ENCODE measurements around the gene SDF2. TPM values are rescaled to one million over a fixed set of nuclear protein-coding genes. Genes with fewer than 3 reads are reported as not detected.

SDF2 gene
- total and polyA plus RNA-seq, 2 of the 4 experiments (the other 2 are of a cell fraction) = 76.0 to 81.7 TPM

DNA sequence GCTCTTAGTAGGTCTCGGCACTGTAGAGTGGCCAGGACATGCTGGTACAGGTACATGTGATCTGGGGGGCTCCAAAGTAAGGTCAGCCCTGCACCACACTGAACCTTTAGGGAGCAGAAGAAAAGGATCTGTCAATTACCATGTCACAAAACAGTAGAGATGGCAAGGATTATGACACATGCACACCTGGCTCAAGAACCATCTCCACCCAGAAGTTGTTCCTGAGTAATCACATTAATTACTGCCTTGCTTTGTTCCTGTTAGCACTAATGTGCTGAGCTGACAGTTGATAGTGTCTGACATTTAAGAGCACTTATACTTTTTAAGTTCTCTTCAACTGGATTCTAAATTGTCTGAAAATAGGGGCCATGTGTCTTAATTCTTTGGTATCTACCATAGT, 26.2 kb downstream of the SDF2 start:
- Histone ChIP-seq H3K18ac (ENCODE audit: low read depth, low read length) (no peak overlapping the region), H3K9ac (ENCODE audit: low read depth, low read length) (no peak overlapping the region), H3K9me3 (ENCODE audit: control insufficient read depth, insufficient read depth, low read length) (no peaks in the 10 kb centered on the region), H2AFZ (replicated peaks; ENCODE audit: low read length, poor library complexity) (no peak overlapping the region), H3K79me1 (ENCODE audit: low read depth in 1 of 2, low read length in 2 of 2) (peaks cover 34 to 35% of the 10 kb centered on the region in 2 experiments), H3K4me2 (ENCODE audit: low read depth, low read length) (no peak overlapping the region), H2BK15ac (ENCODE audit: low read depth, low read length) (no peak overlapping the region), H3K23ac (ENCODE audit: low read depth, low read length) (no peak overlapping the region), H3K27me3 (ENCODE audit: control insufficient read depth, insufficient read depth, low read length) (no peaks in the 10 kb centered on the region), H2BK20ac (ENCODE audit: low read depth, low read length) (no peak overlapping the region), H3K4me3 (ENCODE audit: insufficient read depth, low read depth, low read length) (no peak overlapping the region), H4K5ac (ENCODE audit: low read depth, low read length) (no peak overlapping the region), H3K56ac (ENCODE audit: extremely low read depth, insufficient read depth, low read length) (no peak overlapping the region), H2AK5ac (ENCODE audit: low read depth, low read length) (no peak overlapping the region), H4K20me1 (ENCODE audit: insufficient read depth, low read length) (peaks cover 18% of the 10 kb centered on the region), H4K8ac (ENCODE audit: low read depth in 2 of 2, low read length in 2 of 2) (no peak overlapping the region), H3K27ac (ENCODE audit: insufficient read depth, low read length) (no peak overlapping the region), H2BK120ac (ENCODE audit: low read depth, low read length) (no peak overlapping the region), H3K4ac (ENCODE audit: low read depth, low read length) (no peak overlapping the region), H4K91ac (ENCODE audit: insufficient read depth, low read depth, low read length) (no peak overlapping the region), H2BK5ac (ENCODE audit: low read depth, low read length, poor library complexity, severe bottlenecking) (no peak overlapping the region), H3K14ac (replicated peaks; ENCODE audit: low read depth, low read length) (no peak overlapping the region), H2AK9ac (replicated peaks; ENCODE audit: low read depth, low read length, poor library complexity) (no peak overlapping the region), H3K4me1 (ENCODE audit: control insufficient read depth, insufficient read depth, low read length) (no peaks in the 10 kb centered on the region), H3K36me3 (ENCODE audit: control insufficient read depth, insufficient read depth, low read length) (peaks cover 75% of the 10 kb centered on the region), H3K9me1 (ENCODE audit: insufficient read depth, low read length) (0 out of 2 replicates have a peak, but pooled peaks cover 5% of the 10 kb centered on the region)
- no peak for TF ChIP-seq NFE2L2 (IDR thresholded peaks at IDR 0.05; ENCODE audit: low read depth, low read length)
- TF ChIP-seq BHLHE40 (IDR thresholded peaks at IDR 0.05; ENCODE audit: low read depth, low read length) = no peak
- TF ChIP-seq CHD1 (IDR thresholded peaks at IDR 0.05; ENCODE audit: low read depth, low read length) = no peak
- no peak for TF ChIP-seq POLR2A (IDR thresholded peaks at IDR 0.05; ENCODE audit: low read depth, low read length)
- no peak for TF ChIP-seq USF2 (IDR thresholded peaks at IDR 0.05; ENCODE audit: low read depth, low read length)
- no peak for TF ChIP-seq CTCF (conservative IDR thresholded peaks at IDR 0.05; ENCODE audit: low read depth, low read length)
- no peak for TF ChIP-seq FOS (IDR thresholded peaks at IDR 0.05; ENCODE audit: low read depth, low read length)
- TF ChIP-seq RAD21 (IDR thresholded peaks at IDR 0.05; ENCODE audit: low read length) = no peak
- no peak for TF ChIP-seq CEBPB (IDR thresholded peaks at IDR 0.05; ENCODE audit: low read depth, low read length)
- TF ChIP-seq, protein P1, sequence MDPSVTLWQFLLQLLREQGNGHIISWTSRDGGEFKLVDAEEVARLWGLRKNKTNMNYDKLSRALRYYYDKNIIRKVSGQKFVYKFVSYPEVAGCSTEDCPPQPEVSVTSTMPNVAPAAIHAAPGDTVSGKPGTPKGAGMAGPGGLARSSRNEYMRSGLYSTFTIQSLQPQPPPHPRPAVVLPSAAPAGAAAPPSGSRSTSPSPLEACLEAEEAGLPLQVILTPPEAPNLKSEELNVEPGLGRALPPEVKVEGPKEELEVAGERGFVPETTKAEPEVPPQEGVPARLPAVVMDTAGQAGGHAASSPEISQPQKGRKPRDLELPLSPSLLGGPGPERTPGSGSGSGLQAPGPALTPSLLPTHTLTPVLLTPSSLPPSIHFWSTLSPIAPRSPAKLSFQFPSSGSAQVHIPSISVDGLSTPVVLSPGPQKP (IDR thresholded peaks at IDR 0.05; ENCODE audit: borderline replicate concordance, low read depth, low read length) = no peak
- no peak for TF ChIP-seq RCOR1 (IDR thresholded peaks at IDR 0.05; ENCODE audit: insufficient replicate concordance, low read length)
- no peak for TF ChIP-seq MAZ (IDR thresholded peaks at IDR 0.05; ENCODE audit: borderline replicate concordance, low read depth, low read length)
- TF ChIP-seq SMC3 (IDR thresholded peaks at IDR 0.05; ENCODE audit: low read depth, low read length) = no peak
- no peak for TF ChIP-seq MXI1 (IDR thresholded peaks at IDR 0.05; ENCODE audit: borderline replicate concordance, low read depth, low read length)
- TF ChIP-seq MAFK (IDR thresholded peaks at IDR 0.05; ENCODE audit: low read depth, low read length) = no peak
- no peak for TF ChIP-seq RFX5 (IDR thresholded peaks at IDR 0.05; ENCODE audit: low read depth, low read length)
- WGBS, 2 experiments (ENCODE audit: extremely low coverage in 2 of 2, insufficient read length in 1 of 2) = no CpG with 5 or more reads among the region's 1 CpG
- BruUV-seq (replicated peaks) = no TSS peak
- intact Hi-C loops (cut with micrococcal nuclease) (no loop called here), in situ Hi-C loops (cut with MboI; ENCODE audit: low sequenced_read_pairs) (no loop called here), dilution Hi-C loops (cut with HindIII; ENCODE audit: low sequenced_read_pairs, unreplicated experiment) (no loop called here)
- DNase-seq (no peak), ATAC-seq (ENCODE audit: low read depth) (no peak)
- ChIA-PET CTCF (interaction anchor here (1.1 kb wide), 1 partner anchor 11 kb away, joined by 3 read pairs; no protein-coding TSS in a partner anchor), POLR2A (ENCODE audit: unreplicated experiment) (no interaction called here)
